ENCODE measurements around the gene MEIS2.

The MEIS2 gene

GRCh38 chr15:36942248-36942827 is 158.0 kb downstream of the MEIS2 start:
- TF ChIP-seq CTCF (IDR thresholded peaks at IDR 0.05; ENCODE audit: low read depth, low read length), result no peak
- DNase-seq (ENCODE audit: extremely low read depth, low read depth), result no peak

- TF ChIP-seq CTCF (IDR thresholded peaks at IDR 0.05; ENCODE audit: low read depth, low read length), result no peak
Observed at GRCh38 chr15:36941798-36942197, 158.6 kb downstream of the MEIS2 start.

DNA sequence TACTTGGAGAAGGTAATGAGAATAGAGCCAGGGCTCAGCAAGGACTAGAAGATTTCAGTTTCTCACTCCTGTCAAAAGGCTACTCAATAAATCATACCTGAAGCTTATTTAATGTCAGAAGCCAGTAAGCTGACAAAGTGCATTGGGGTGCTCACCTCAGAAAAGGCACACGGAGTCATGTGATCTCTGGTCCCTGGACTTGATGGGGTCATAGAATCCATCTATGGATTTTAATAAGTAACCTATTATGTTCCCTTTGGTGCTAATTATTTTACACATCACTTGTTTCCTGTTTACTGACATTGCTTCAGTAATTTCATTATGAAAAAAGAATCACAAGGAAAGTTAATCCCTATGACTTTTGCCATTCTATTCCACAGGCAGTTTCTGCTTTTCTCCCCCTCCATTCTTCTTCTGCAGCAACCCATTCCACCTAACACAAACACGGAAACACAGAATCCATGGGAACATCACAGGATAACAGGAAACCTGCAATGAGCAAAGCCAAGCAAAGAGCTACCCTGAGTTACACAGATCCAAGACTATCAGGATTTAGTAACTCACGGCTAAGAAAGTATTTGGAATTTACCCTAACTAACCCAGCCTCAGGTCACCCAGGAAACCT is 159.6 kb downstream of the MEIS2 start:
- no peak for DNase-seq (ENCODE audit: extremely low read depth, low read depth)
- no peak for TF ChIP-seq CTCF (IDR thresholded peaks at IDR 0.05; ENCODE audit: low read depth, low read length)

More at GRCh38 chr15:36941798-36942197, 158.6 kb downstream of the MEIS2 start:
- DNase-seq (ENCODE audit: extremely low read depth, low read depth), result no peak

DNA sequence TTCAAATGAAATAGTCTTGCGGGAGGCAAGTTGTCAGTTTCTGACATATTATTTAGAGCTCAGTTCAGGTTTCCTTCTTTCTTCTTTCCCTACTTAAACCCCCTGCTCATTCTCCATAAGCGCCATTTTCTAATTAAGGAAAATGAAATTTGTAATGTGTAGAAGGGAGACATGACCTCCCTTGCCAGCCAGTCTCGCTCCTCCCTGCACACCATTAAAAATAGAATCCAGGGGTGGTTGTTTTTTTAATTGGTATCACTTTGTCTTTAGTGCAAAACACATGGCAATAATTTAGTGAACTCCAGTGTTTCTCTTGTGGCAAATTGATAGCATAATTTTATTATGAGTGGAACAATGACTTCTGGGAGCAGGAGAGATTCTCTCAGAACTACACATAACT is 160.1 kb downstream of the MEIS2 start:
- DNase-seq (ENCODE audit: extremely low read depth, low read depth), result no peak
- no peak for TF ChIP-seq CTCF (IDR thresholded peaks at IDR 0.05; ENCODE audit: low read depth, low read length)

DNA sequence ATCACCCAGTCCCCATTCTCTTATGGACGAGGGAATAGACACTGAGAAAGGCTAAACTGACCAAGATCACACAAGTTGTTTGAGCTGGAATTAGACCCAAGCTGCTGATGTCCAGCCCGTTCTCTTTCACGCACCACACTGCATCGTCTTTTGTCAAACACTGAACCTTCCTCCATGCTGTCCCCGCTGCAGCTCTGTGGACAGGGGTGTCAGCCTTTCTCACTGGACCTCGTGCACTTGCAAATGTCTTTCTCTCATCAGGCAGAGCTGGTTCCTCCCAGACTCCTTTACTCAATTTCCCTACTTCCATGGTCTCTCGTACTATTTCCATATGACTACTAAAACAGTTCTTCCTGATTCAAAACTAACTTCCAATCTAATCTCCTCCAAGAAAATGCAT is 161.6 kb downstream of the MEIS2 start:
- TF ChIP-seq CTCF (IDR thresholded peaks at IDR 0.05; ENCODE audit: low read depth, low read length), result no peak
- DNase-seq (ENCODE audit: extremely low read depth, low read depth), result no peak

DNA sequence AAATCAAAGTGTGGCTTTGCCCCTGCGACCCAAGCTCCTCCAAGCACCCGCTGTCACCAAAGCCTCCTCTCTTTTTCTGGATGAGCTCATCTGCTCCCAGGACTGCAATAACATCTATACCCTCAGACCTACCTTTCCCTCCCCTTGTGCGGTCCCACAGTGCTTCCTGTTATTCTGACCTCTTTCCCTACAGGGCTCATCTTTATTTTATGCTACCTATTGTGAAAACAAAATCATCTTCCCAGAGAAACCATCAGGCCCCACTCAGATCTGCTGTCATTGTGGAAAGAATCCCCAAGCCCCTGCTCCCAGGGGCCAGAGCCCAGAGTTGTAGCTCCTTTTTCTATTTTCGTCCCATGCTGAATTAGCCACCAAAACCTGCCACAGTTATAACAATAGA is 162.2 kb downstream of the MEIS2 start:
- TF ChIP-seq CTCF (IDR thresholded peaks at IDR 0.05; ENCODE audit: low read depth, low read length), result no peak

DNA sequence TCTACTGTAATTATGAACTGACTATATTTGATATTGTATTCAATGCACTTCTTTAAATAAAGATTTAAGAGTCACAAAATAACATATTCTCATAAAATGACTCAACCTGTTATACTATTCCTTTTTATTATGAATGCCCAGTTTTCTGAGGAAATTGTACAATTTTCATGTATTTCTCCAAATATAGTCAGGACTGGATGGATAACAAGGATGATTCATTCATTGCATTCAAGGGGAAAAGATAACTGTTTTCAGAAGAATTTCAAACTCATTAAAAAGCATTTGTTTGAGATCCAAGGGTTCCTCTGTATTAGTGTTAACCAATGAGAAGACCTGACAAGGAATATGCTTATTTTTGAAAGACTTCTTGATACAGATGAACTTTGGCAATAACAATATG is 163.7 kb downstream of the MEIS2 start:
- no peak for TF ChIP-seq CTCF (IDR thresholded peaks at IDR 0.05; ENCODE audit: low read depth, low read length)
- no peak for DNase-seq (ENCODE audit: extremely low read depth, low read depth)

More for the DNA sequence above, 162.2 kb downstream of the MEIS2 start:
- no peak for DNase-seq (ENCODE audit: extremely low read depth, low read depth)
